WTC11 (cell line): Measurements from ENCODE around the gene INS. TPM values are rescaled to one million over a fixed set of nuclear protein-coding genes. Genes with fewer than 3 reads are reported as not detected.

Source experiments
- ATAC-seq: fragments of 200-7000 bp; cut with Tn5 transposase; 2 replicates; pipeline ENCODE4 v1.10.0; 2021; ENCODE audit warnings: mild to moderate bottlenecking, moderate library complexity
- CTCF ChIA-PET: fragments of 300-600 bp; sonication (Branson Sonifier 250); formaldehyde crosslinking; loops from one replicate; lab custom pipeline; 2021; ENCODE audit warnings: antibody characterized with exemption; lab: Charles Lee
- POLR2A ChIA-PET: fragments of 350-600 bp; sonication (Branson Sonifier 250); formaldehyde crosslinking; loops from one replicate; lab custom pipeline; 2021; ENCODE audit warnings: antibody characterized with exemption; lab: Charles Lee
- DNase-seq: peaks from one replicate; pipeline ENCODE4 v3.0.0; 2021; ENCODE audit warnings: low spot score
- H3K27ac Mint-ChIP-seq: 2 replicates; pipeline ENCODE4 v1.8.0; 2021; ENCODE audit warnings: mixed read lengths
- H3K27me3 Mint-ChIP-seq: 2 replicates; pipeline ENCODE4 v1.8.0; 2021; ENCODE audit warnings: low read depth, mild to moderate bottlenecking, moderate library complexity, mixed read lengths
- H3K36me3 Mint-ChIP-seq: 2 replicates; pipeline ENCODE4 v1.8.0; 2021; ENCODE audit warnings: mixed read lengths
- H3K4me1 Mint-ChIP-seq: 2 replicates; pipeline ENCODE4 v1.8.0; 2022; ENCODE audit warnings: mixed read lengths
- H3K4me3 Mint-ChIP-seq: 2 replicates; pipeline ENCODE4 v1.8.0; 2021; ENCODE audit warnings: mild to moderate bottlenecking, moderate library complexity, mixed read lengths
- H3K9me3 Mint-ChIP-seq: 2 replicates; pipeline ENCODE4 v1.8.0; 2021; ENCODE audit warnings: mixed read lengths
- ATF1 ChIP-seq: sonication (generic); formaldehyde crosslinking; IDR thresholded peaks from 2 replicates; pipeline ENCODE4 v1.8.1; 2023; ENCODE audit warnings: mild to moderate bottlenecking, moderate library complexity, missing genetic modification reagents
- CDX4 ChIP-seq: fragments of 250-450 bp; sonication (Bioruptor Pico); IDR thresholded peaks from 2 replicates; pipeline ENCODE4 v1.9.0; 2021; ENCODE audit warnings: moderate library complexity, mild to moderate bottlenecking, inconsistent platforms, borderline replicate concordance
- E2F1 ChIP-seq: sonication (generic); formaldehyde crosslinking; IDR thresholded peaks from 2 replicates; pipeline ENCODE4 v1.8.0; 2022; ENCODE audit warnings: mild to moderate bottlenecking, missing genetic modification reagents
- E2F4 ChIP-seq: sonication (generic); formaldehyde crosslinking; IDR thresholded peaks from 2 replicates; pipeline ENCODE4 v1.8.1; 2022; ENCODE audit warnings: low read depth, mild to moderate bottlenecking, moderate library complexity, missing genetic modification reagents, borderline replicate concordance
- E2F5 ChIP-seq: sonication (generic); formaldehyde crosslinking; IDR thresholded peaks from 2 replicates; pipeline ENCODE4 v1.8.1; 2022; ENCODE audit warnings: mild to moderate bottlenecking, moderate library complexity, missing genetic modification reagents
- ESRRA ChIP-seq: sonication (generic); formaldehyde crosslinking; IDR thresholded peaks from 2 replicates; pipeline ENCODE4 v1.8.1; 2022; ENCODE audit warnings: mild to moderate bottlenecking, missing genetic modification reagents, borderline replicate concordance
- FOXJ3 ChIP-seq: sonication (generic); formaldehyde crosslinking; IDR thresholded peaks from 2 replicates; pipeline ENCODE4 v1.9.0; 2021; ENCODE audit warnings: missing genetic modification reagents, mild to moderate bottlenecking, borderline replicate concordance
- FOXP4 ChIP-seq: sonication (generic); formaldehyde crosslinking; IDR thresholded peaks from 2 replicates; pipeline ENCODE4 v1.8.0; 2022; ENCODE audit warnings: mild to moderate bottlenecking, missing genetic modification reagents
- NFATC4 ChIP-seq: fragments of 250-450 bp; sonication (Bioruptor Pico); IDR thresholded peaks from 2 replicates; pipeline ENCODE4 v1.9.0; 2021; ENCODE audit warnings: mild to moderate bottlenecking
- NFE2L1 ChIP-seq: sonication (generic); formaldehyde crosslinking; IDR thresholded peaks from 2 replicates; pipeline ENCODE4 v1.8.1; 2023; ENCODE audit warnings: missing genetic modification reagents
- PREB ChIP-seq: sonication (generic); formaldehyde crosslinking; IDR thresholded peaks from 2 replicates; pipeline ENCODE4 v1.8.1; 2022; ENCODE audit warnings: mild to moderate bottlenecking, missing genetic modification reagents, moderate library complexity, borderline replicate concordance
- SMAD3 ChIP-seq: sonication (generic); formaldehyde crosslinking; IDR thresholded peaks from 2 replicates; pipeline ENCODE4 v1.8.0; 2022; ENCODE audit warnings: missing genetic modification reagents, mild to moderate bottlenecking, borderline replicate concordance
- SMAD4 ChIP-seq: sonication (generic); formaldehyde crosslinking; IDR thresholded peaks from 2 replicates; pipeline ENCODE4 v1.8.0; 2022; ENCODE audit warnings: mild to moderate bottlenecking, missing genetic modification reagents
- USF2 ChIP-seq: sonication (generic); formaldehyde crosslinking; IDR thresholded peaks from 2 replicates; pipeline ENCODE4 v1.8.1; 2023; ENCODE audit warnings: mild to moderate bottlenecking, missing genetic modification reagents, moderate library complexity
- ZBTB21 ChIP-seq: sonication (generic); formaldehyde crosslinking; IDR thresholded peaks from 2 replicates; pipeline ENCODE4 v1.8.1; 2023; ENCODE audit warnings: mild to moderate bottlenecking, missing genetic modification reagents, borderline replicate concordance
- ZNF138 ChIP-seq: sonication (generic); formaldehyde crosslinking; conservative IDR thresholded peaks from 2 replicates; pipeline ENCODE4 v1.8.1; 2022; ENCODE audit warnings: mild to moderate bottlenecking, moderate library complexity, missing genetic modification reagents
- ZNF396 ChIP-seq: fragments of 250-450 bp; sonication (Bioruptor Pico); IDR thresholded peaks from 2 replicates; pipeline ENCODE4 v1.8.0; 2021; ENCODE audit warnings: mild to moderate bottlenecking, moderate library complexity, borderline replicate concordance
- ZNF416 ChIP-seq: fragments of 250-450 bp; sonication (Bioruptor Pico); IDR thresholded peaks from 2 replicates; pipeline ENCODE4 v1.9.0; 2021; ENCODE audit warnings: mild to moderate bottlenecking, inconsistent platforms
- total RNA-seq: library from RNA; stranded (reverse); gene quantifications from 3 replicates; pipeline ENCODE4 v1.2.3, GENCODE V29; 2021

The INS gene
- total RNA-seq, 1 experiment from 2014 or later: not detected

GRCh38 chr11:2177076-2177475, 16.1 kb upstream of the INS start:
- ChIA-PET CTCF (no interaction called here), POLR2A (no interaction called here)
- no peak for DNase-seq
- Mint-ChIP-seq H3K36me3 (no peaks in the 10 kb centered on the region), H3K9me3 (no peaks in the 10 kb centered on the region), H3K27me3 (peaks cover 2% of the 10 kb centered on the region; the same call in 1 of the 2 replicates), H3K4me1 (no peaks in the 10 kb centered on the region), H3K27ac (no peak overlapping the region), H3K4me3 (no peak overlapping the region)
- no peak for ATAC-seq
- TF ChIP-seq ZNF396 (CRISPR knock-in tag): no peak
- no peak for TF ChIP-seq PREB (CRISPR knock-in tag)
- TF ChIP-seq SMAD3 (CRISPR knock-in tag): no peak
- no peak for TF ChIP-seq FOXP4 (CRISPR knock-in tag)

GRCh38 chr11:2176389-2176900, 15.4 kb upstream of the INS start:
- Mint-ChIP-seq H3K27me3 (peaks cover 2% of the 10 kb centered on the region; the same call in 1 of the 2 replicates), H3K9me3 (no peaks in the 10 kb centered on the region), H3K36me3 (no peaks in the 10 kb centered on the region), H3K4me3 (no peak overlapping the region)
- ChIA-PET POLR2A (no interaction called here), CTCF (no interaction called here)
- no peak for DNase-seq
- TF ChIP-seq NFE2L1 (CRISPR knock-in tag) (0 out of 2 replicates have a peak, but pooled peaks have one; percentile 53), CDX4 (no peak)
- TF ChIP-seq, all 79 proteins: peak for 1
- Mint-ChIP-seq H3K27ac (no peak overlapping the region), H3K4me1 (no peaks in the 10 kb centered on the region)
- ATAC-seq: no peak

- ATAC-seq (no peak), DNase-seq (no peak)
- H3K4me3 Mint-ChIP-seq: no peak overlapping the region
- no peaks in the 10 kb centered on the region for H3K9me3 Mint-ChIP-seq
- POLR2A ChIA-PET: no interaction called here
- H3K4me1 Mint-ChIP-seq: no peaks in the 10 kb centered on the region
- CTCF ChIA-PET: no interaction called here
- no peak overlapping the region for H3K27ac Mint-ChIP-seq
- no peak for TF ChIP-seq FOXJ3 (CRISPR knock-in tag)
- TF ChIP-seq ZNF138: no peak
- TF ChIP-seq E2F1 (CRISPR knock-in tag): no peak
- TF ChIP-seq SMAD4: no peak
- no peak for TF ChIP-seq ZNF416 (CRISPR knock-in tag)
- TF ChIP-seq NFATC4 (CRISPR knock-in tag): no peak
- TF ChIP-seq USF2 (CRISPR knock-in tag): no peak
- no peak for TF ChIP-seq E2F4
- no peak for TF ChIP-seq ZBTB21 (CRISPR knock-in tag)
- TF ChIP-seq ATF1: no peak
- no peak for TF ChIP-seq ESRRA (CRISPR knock-in tag)
- TF ChIP-seq E2F5 (CRISPR knock-in tag): no peak
- H3K36me3 Mint-ChIP-seq: no peaks in the 10 kb centered on the region
- H3K27me3 Mint-ChIP-seq: peaks cover 2% of the 10 kb centered on the region; the same call in 1 of the 2 replicates
Observed at GRCh38 chr11:2175659-2176058, 14.7 kb upstream of the INS start.
